H1 (cell line): ENCODE data around the gene ITPK1. TPM values are rescaled to one million over a fixed set of nuclear protein-coding genes. Genes with fewer than 3 reads are reported as not detected.

ENCODE experiments used
- CTCF ChIA-PET: fragments of 300-600 bp; sonication (Branson Sonifier 250); formaldehyde crosslinking; loops from one replicate; lab custom pipeline; 2021; ENCODE audit not compliant: partially characterized antibody; lab: Charles Lee
- POLR2A ChIA-PET: fragments of 300-600 bp; sonication (Branson Sonifier 250); formaldehyde crosslinking; loops from one replicate; lab custom pipeline; 2021; ENCODE audit warnings: inconsistent platforms; ENCODE audit not compliant: partially characterized antibody; lab: Charles Lee
- DNase-seq, 2 experiments: peaks; one replicate each; pipeline versions ENCODE4 v3.0.0 to v3.0.0-alpha.2; 2010 to 2022; ENCODE audit warnings: low spot score in 2 of 2, low read depth in 1 of 2, mixed read lengths in 1 of 2
- FAIRE-seq: peaks from 2 replicates; lab custom pipeline; 2011; peaks lifted over from hg19 to GRCh38; lab: Jason Lieb, UNC
- H2AFZ ChIP-seq: 2 replicates; pipeline ENCODE4 v1.8.1; 2012; ENCODE audit warnings: low read length, inconsistent platforms
- H2AK5ac ChIP-seq: 2 replicates; pipeline ENCODE4 v1.6.1; 2013; ENCODE audit warnings: low read depth, low read length
- H2BK120ac ChIP-seq: replicated peaks from 2 replicates; pipeline ENCODE3; 2013; ENCODE audit warnings: low read depth, low read length, inconsistent platforms
- H2BK12ac ChIP-seq: 2 replicates; pipeline ENCODE4 v1.6.1; 2013; ENCODE audit warnings: low read depth, low read length
- H2BK15ac ChIP-seq: 2 replicates; pipeline ENCODE4 v1.6.1; 2013; ENCODE audit warnings: low read length
- H2BK20ac ChIP-seq: 2 replicates; pipeline ENCODE4 v1.6.1; 2013; ENCODE audit warnings: low read length
- H2BK5ac ChIP-seq: 2 replicates; pipeline ENCODE4 v1.6.1; 2013; ENCODE audit warnings: low read depth, low read length
- H3K14ac ChIP-seq: 2 replicates; pipeline ENCODE4 v1.6.1; 2013; ENCODE audit warnings: inconsistent platforms; ENCODE audit not compliant: insufficient read length
- H3K18ac ChIP-seq: 2 replicates; pipeline ENCODE4 v1.6.1; 2013; ENCODE audit warnings: low read length; ENCODE audit errors: extremely low read depth
- H3K23ac ChIP-seq: 2 replicates; pipeline ENCODE4 v1.6.1; 2013; ENCODE audit warnings: inconsistent platforms; ENCODE audit not compliant: insufficient read length
- H3K23me2 ChIP-seq: 2 replicates; pipeline ENCODE4 v1.6.1; 2013; ENCODE audit warnings: low read depth, low read length
- H3K27ac ChIP-seq: 2 replicates; pipeline ENCODE4 v1.6.1; 2011; ENCODE audit warnings: low read depth, low read length, inconsistent platforms
- H3K27me3 ChIP-seq, 4 experiments: replicated peaks in 1 of 4; 1 replicate in 1 of 4; 2 replicates in 3 of 4; pipeline versions ENCODE4 v1.6.1 to v1.8.1; 2011 to 2013; ENCODE audit warnings: low read length in 3 of 4, mild to moderate bottlenecking in 3 of 4, inconsistent platforms in 2 of 4, mixed read lengths in 2 of 4, moderate library complexity in 1 of 4; ENCODE audit not compliant: control insufficient read depth in 3 of 4, insufficient read depth in 3 of 4; ENCODE audit errors: extremely low read depth in 1 of 4
- H3K36me3 ChIP-seq, 4 experiments: 2 replicates each; pipeline versions ENCODE4 v1.6.1 to v1.8.1; 2011 to 2013; ENCODE audit warnings: mild to moderate bottlenecking in 4 of 4, low read length in 3 of 4, moderate library complexity in 2 of 4, control low read depth in 1 of 4, inconsistent platforms in 1 of 4; ENCODE audit not compliant: insufficient read depth in 4 of 4, control insufficient read depth in 2 of 4
- H3K4ac ChIP-seq: replicated peaks from 2 replicates; pipeline ENCODE3; 2013; ENCODE audit warnings: low read length, low read depth, mixed read lengths, inconsistent platforms; ENCODE audit not compliant: insufficient read length
- H3K4me1 ChIP-seq, 4 experiments: replicated peaks in 1 of 4; 1 replicate in 1 of 4; 2 replicates in 3 of 4; pipeline versions ENCODE4 v1.6.1 to v1.8.1; 2011 to 2013; ENCODE audit warnings: low read length in 3 of 4, inconsistent platforms in 2 of 4, mixed read lengths in 1 of 4; ENCODE audit not compliant: insufficient read depth in 4 of 4, control insufficient read depth in 3 of 4
- H3K4me2 ChIP-seq, 2 experiments: 2 replicates each; pipeline versions ENCODE4 v1.6.1 to v1.8.1; 2011 to 2013; ENCODE audit warnings: low read depth in 2 of 2, low read length in 2 of 2, control low read depth in 1 of 2, inconsistent platforms in 1 of 2, mild to moderate bottlenecking in 1 of 2; ENCODE audit not compliant: insufficient read depth in 1 of 2
- H3K4me3 ChIP-seq, 4 experiments: fragments of 200-600, 300-600 bp in 1 of 4; sonication (generic), shearing (Covaris generic), sonication (Bioruptor Twin) in 1 of 4; 2 replicates each; pipeline versions ENCODE4 v1.5.1 to v1.8.1; 2011 to 2016; ENCODE audit warnings: low read length in 4 of 4, low read depth in 3 of 4, control low read depth in 2 of 4, inconsistent platforms in 2 of 4, mild to moderate bottlenecking in 2 of 4, mixed read lengths in 1 of 4, moderate library complexity in 1 of 4; ENCODE audit not compliant: insufficient read depth in 2 of 4; ENCODE audit errors: extremely low read depth in 1 of 4
- H3K56ac ChIP-seq: replicated peaks from 2 replicates; pipeline ENCODE3; 2013; ENCODE audit warnings: low read depth, mild to moderate bottlenecking, mixed read lengths, low read length, inconsistent platforms; ENCODE audit not compliant: insufficient read length
- H3K79me1 ChIP-seq: 2 replicates; pipeline ENCODE4 v1.6.1; 2013; ENCODE audit warnings: low read depth, low read length, control low read depth
- H3K79me2 ChIP-seq, 2 experiments: 2 replicates each; pipeline versions ENCODE4 v1.6.1 to v1.8.1; 2012 to 2013; ENCODE audit warnings: low read length in 2 of 2, mild to moderate bottlenecking in 2 of 2, inconsistent platforms in 1 of 2; ENCODE audit not compliant: insufficient read depth in 2 of 2, control insufficient read depth in 1 of 2
- H3K9ac ChIP-seq, 4 experiments: replicated peaks in 1 of 4; 1 replicate in 1 of 4; 2 replicates in 3 of 4; pipeline versions ENCODE4 v1.6.1 to v1.8.1; 2011 to 2013; ENCODE audit warnings: low read depth in 3 of 4, low read length in 3 of 4, control low read depth in 2 of 4, mild to moderate bottlenecking in 2 of 4, moderate library complexity in 2 of 4, inconsistent platforms in 1 of 4; ENCODE audit errors: extremely low read depth in 1 of 4
- H3K9me3 ChIP-seq, 2 experiments: 2 replicates each; pipeline versions ENCODE4 v1.6.1 to v1.8.1; 2012 to 2013; ENCODE audit warnings: mild to moderate bottlenecking in 2 of 2, moderate library complexity in 2 of 2, control low read depth in 1 of 2, inconsistent platforms in 1 of 2, low read depth in 1 of 2, low read length in 1 of 2, mixed read lengths in 1 of 2; ENCODE audit not compliant: insufficient read depth in 2 of 2
- H4K20me1 ChIP-seq, 2 experiments: replicated peaks in 1 of 2; 2 replicates each; pipeline versions ENCODE3 to v1.8.1; 2011 to 2013; ENCODE audit warnings: inconsistent platforms in 2 of 2, low read length in 2 of 2, mild to moderate bottlenecking in 1 of 2; ENCODE audit not compliant: insufficient read depth in 2 of 2, control insufficient read depth in 1 of 2
- H4K5ac ChIP-seq: 2 replicates; pipeline ENCODE4 v1.6.1; 2013; ENCODE audit warnings: low read length, low read depth, mixed read lengths, inconsistent platforms; ENCODE audit not compliant: insufficient read length
- H4K8ac ChIP-seq: 2 replicates; pipeline ENCODE4 v1.8.0; 2013; ENCODE audit warnings: mild to moderate bottlenecking, moderate library complexity, low read length, inconsistent platforms; ENCODE audit not compliant: insufficient read depth; ENCODE audit errors: extremely low read depth
- H4K91ac ChIP-seq: replicated peaks from 2 replicates; pipeline ENCODE3; 2013; ENCODE audit warnings: low read length, mixed read lengths, inconsistent platforms; ENCODE audit not compliant: insufficient read length
- CHD1 ChIP-seq: IDR thresholded peaks from 2 replicates; pipeline ENCODE4 v1.6.1; 2012; ENCODE audit warnings: low read depth, low read length, improper control_type of control experiment
- EZH2 ChIP-seq: fragments of 200-600 bp; sonication (generic); IDR thresholded peaks from 2 replicates; pipeline ENCODE4 v1.7.1; 2012; ENCODE audit warnings: low read depth, mild to moderate bottlenecking, moderate library complexity, low read length, inconsistent platforms; ENCODE audit not compliant: severe bottlenecking
- GTF2F1 ChIP-seq: IDR thresholded peaks from 2 replicates; pipeline ENCODE4 v1.6.1; 2012; ENCODE audit warnings: low read depth, low read length, improper control_type of control experiment, borderline replicate concordance
- JUN ChIP-seq: IDR thresholded peaks from 2 replicates; pipeline ENCODE4 v1.6.1; 2011; ENCODE audit warnings: low read depth, mild to moderate bottlenecking, improper control_type of control experiment, low read length
- KDM4A ChIP-seq: IDR thresholded peaks from one replicate; pipeline ENCODE4 v1.7.1; 2012; ENCODE audit warnings: low read depth, mild to moderate bottlenecking, moderate library complexity, low read length, inconsistent platforms; ENCODE audit not compliant: severe bottlenecking
- ZNF274 ChIP-seq: IDR thresholded peaks from 2 replicates; pipeline ENCODE4 v1.7.0; 2012; ENCODE audit warnings: low read length, borderline replicate concordance; ENCODE audit errors: extremely low read depth
- WGBS, 2 experiments: shearing (Covaris generic) in 1 of 2; methylation state at CpG; one replicate each; pipeline versions ENCODE4 v1.1.6 to v1.1.7; 2013 to 2015; ENCODE audit warnings: low lambda C conversion rate in 2 of 2, mixed read lengths in 2 of 2, inconsistent platforms in 1 of 2, low coverage in 1 of 2, missing lambda C conversion rate in 1 of 2; ENCODE audit not compliant: insufficient replicate concordance in 2 of 2, insufficient coverage in 1 of 2, insufficient read length in 1 of 2; ENCODE audit errors: extremely low coverage in 1 of 2, missing lambda C conversion rate in 1 of 2; 5-methylcytosine and 5-hydroxymethylcytosine counted together
- polyA plus RNA-seq, 7 experiments: library from polyadenylated mRNA; depleted of rRNA in 3 of 7; stranded (reverse) in 5 of 7; unstranded in 2 of 7; fragments of >200 nt in 5 of 7; fragments of 200-250 nt in 2 of 7; gene quantifications; 1 replicate in 5 of 7; 2 replicates in 1 of 7; 4 replicates in 1 of 7; pipeline versions ENCODE4 v1.2.1 to v1.2.3, GENCODE V29; 2011 to 2013; ENCODE audit warnings: missing spikeins in 2 of 7, mixed read lengths in 2 of 7
- total RNA-seq: library from RNA; stranded (reverse); fragmentation: NEBNext Ultra II Directional; extraction: Animal tissue kit (Norgen Biotek cat#: 25700); gene quantifications from 2 replicates; pipeline ENCODE4 v1.2.1, GENCODE V29; 2021
- TF ChIP-seq, protein P1 (sequence below): IDR thresholded peaks from 2 replicates; pipeline ENCODE4 v1.6.1; 2012; ENCODE audit warnings: low read length, inconsistent platforms

ITPK1 gene
- total and polyA plus RNA-seq, 2 of the 8 experiments (the other 6 are each of a cell fraction or from before 2014, with no cell fraction given): 108 to 143 TPM

DNA sequence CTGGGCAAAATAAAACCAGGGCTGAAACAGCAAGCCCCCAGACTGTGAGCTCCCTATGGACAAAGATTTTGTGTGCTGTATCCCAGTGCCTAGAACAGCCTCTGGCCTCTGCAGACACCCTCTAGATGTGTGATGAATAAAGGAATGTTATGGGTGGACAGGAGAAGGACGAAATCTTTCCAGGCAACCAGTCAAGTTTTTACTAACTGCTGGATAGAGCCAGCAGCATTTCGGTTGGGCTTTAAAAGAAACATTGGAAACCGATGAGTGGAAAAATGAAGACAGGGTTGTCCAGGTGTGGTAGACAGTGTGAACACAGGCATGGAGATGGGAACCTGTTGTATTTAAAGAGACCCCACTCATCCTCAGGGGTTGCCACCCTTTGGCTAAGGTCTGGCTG is 188.8 kb downstream of the ITPK1 start:
- Histone ChIP-seq H3K23ac (no peak overlapping the region), H2BK20ac (no peak overlapping the region), H3K56ac (no peak overlapping the region), H3K27me3 (peaks cover 0 to 1% (median 0%) of the 10 kb centered on the region in 4 experiments; a peak in 2 of 7 replicates), H3K23me2 (peaks cover 13% of the 10 kb centered on the region; the same call in 1 of the 2 replicates), H4K8ac (no peak overlapping the region), H3K18ac (no peak overlapping the region), H4K91ac (no peak overlapping the region), H3K9me3 (no peaks in the 10 kb centered on the region), H2AFZ (no peak overlapping the region), H3K27ac (no peak overlapping the region), H2BK15ac (no peak overlapping the region), H3K4me1 (peaks cover 0 to 15% (median 4%) of the 10 kb centered on the region in 4 experiments; a peak in 4 of 7 replicates), H3K79me2 (no peaks in the 10 kb centered on the region), H3K4me3 (no peak overlapping the region), H3K14ac (no peak overlapping the region), H3K4me2 (no peak overlapping the region), H3K4ac (no peak overlapping the region), H2BK120ac (no peak overlapping the region), H3K9ac (no peak overlapping the region), H3K79me1 (no peaks in the 10 kb centered on the region), H2BK12ac (no peak overlapping the region), H4K20me1 (peaks cover 0 to 2% of the 10 kb centered on the region in 2 experiments), H3K36me3 (no peaks in the 10 kb centered on the region), H2BK5ac (no peak overlapping the region), H4K5ac (no peak overlapping the region), H2AK5ac (no peak overlapping the region)
- POLR2A ChIA-PET: no interaction called here
- no peak for DNase-seq
- CTCF ChIA-PET: interaction anchor here (1.4 to 2.2 kb wide), 2 partner anchors 11 to 47 kb away, joined by 4 to 6 read pairs; no protein-coding TSS in a partner anchor
- TF ChIP-seq, protein P1, sequence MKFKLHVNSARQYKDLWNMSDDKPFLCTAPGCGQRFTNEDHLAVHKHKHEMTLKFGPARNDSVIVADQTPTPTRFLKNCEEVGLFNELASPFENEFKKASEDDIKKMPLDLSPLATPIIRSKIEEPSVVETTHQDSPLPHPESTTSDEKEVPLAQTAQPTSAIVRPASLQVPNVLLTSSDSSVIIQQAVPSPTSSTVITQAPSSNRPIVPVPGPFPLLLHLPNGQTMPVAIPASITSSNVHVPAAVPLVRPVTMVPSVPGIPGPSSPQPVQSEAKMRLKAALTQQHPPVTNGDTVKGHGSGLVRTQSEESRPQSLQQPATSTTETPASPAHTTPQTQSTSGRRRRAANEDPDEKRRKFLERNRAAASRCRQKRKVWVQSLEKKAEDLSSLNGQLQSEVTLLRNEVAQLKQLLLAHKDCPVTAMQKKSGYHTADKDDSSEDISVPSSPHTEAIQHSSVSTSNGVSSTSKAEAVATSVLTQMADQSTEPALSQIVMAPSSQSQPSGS: no peak
- TF ChIP-seq GTF2F1 (no peak), EZH2 (no peak), KDM4A (no peak), CHD1 (no peak), ZNF274 (no peak), JUN (no peak)
- WGBS, 2 experiments: 78% methylated on average over 3 of the region's 3 CpGs; no CpG with 5 or more reads in 1 of the 2 experiments
- FAIRE-seq: no peak
